ENCODE measurements around the gene PAK6.

PAK6 gene

DNA sequence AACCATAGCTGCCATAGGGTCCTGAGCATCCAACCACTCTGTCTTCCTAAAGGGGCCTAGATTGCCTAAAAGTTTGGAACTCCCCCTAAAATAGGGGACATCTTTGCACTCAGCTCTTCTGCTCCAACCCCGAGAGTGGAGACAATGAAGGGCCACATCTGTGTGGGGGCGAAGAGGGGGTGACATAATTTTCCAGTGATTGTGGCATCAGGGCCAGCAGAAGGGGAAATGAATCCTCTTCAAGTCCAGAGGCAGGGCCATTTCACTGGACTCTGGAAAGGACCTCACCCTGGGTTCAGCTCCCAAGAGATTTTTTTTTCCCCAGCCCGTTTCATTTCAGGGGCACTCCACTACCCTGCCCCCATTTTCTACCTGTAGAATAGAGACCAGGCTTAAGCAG lies 48.6 kb downstream of the PAK6 start:
- Histone ChIP-seq H3K79me2 (ENCODE audit: insufficient read depth, low read length) (no peaks in the 10 kb centered on the region), H4K20me1 (ENCODE audit: low read depth, low read length) (no peaks in the 10 kb centered on the region), H3K9me3 (ENCODE audit: insufficient read depth, low read length) (no peaks in the 10 kb centered on the region), H3F3A (ENCODE audit: insufficient read depth) (no peaks in the 10 kb centered on the region), H3K9me2 (replicated peaks; ENCODE audit: insufficient read depth, low read length) (no peaks in the 10 kb centered on the region), H3K4me2 (ENCODE audit: low read depth, low read length, poor library complexity, severe bottlenecking) (no peak overlapping the region), H3K27ac (ENCODE audit: low read depth, low read length) (no peak overlapping the region), H3K9ac (ENCODE audit: low read length) (no peak overlapping the region), H2AFZ (ENCODE audit: low read depth, low read length, severe bottlenecking) (no peak overlapping the region), H3K4me3 (ENCODE audit: insufficient read depth, low read length, poor library complexity, severe bottlenecking) (no peak overlapping the region), H3K36me3 (ENCODE audit: low read length) (no peaks in the 10 kb centered on the region), H3K27me3 (ENCODE audit: low read length) (no peaks in the 10 kb centered on the region)
- TF ChIP-seq EZH2phosphoT487 (conservative IDR thresholded peaks at IDR 0.05; ENCODE audit: low read length) (no peak), CTCF (IDR thresholded peaks at IDR 0.05; ENCODE audit: insufficient read depth, low read length, poor library complexity, severe bottlenecking) (no peak)

- TF ChIP-seq EZH2phosphoT487 (conservative IDR thresholded peaks at IDR 0.05; ENCODE audit: low read length) = no peak
- no peak for TF ChIP-seq CTCF (IDR thresholded peaks at IDR 0.05; ENCODE audit: insufficient read depth, low read length, poor library complexity, severe bottlenecking)
- no peak overlapping the region for H3K9ac ChIP-seq (ENCODE audit: low read length)
- H3K36me3 ChIP-seq (ENCODE audit: low read length) = no peaks in the 10 kb centered on the region
- H3K9me2 ChIP-seq (replicated peaks; ENCODE audit: insufficient read depth, low read length) = no peaks in the 10 kb centered on the region
- no peak overlapping the region for H3K4me3 ChIP-seq (ENCODE audit: insufficient read depth, low read length, poor library complexity, severe bottlenecking)
- no peaks in the 10 kb centered on the region for H3K9me3 ChIP-seq (ENCODE audit: insufficient read depth, low read length)
- no peak overlapping the region for H3K4me2 ChIP-seq (ENCODE audit: low read depth, low read length, poor library complexity, severe bottlenecking)
- H3K27ac ChIP-seq (ENCODE audit: low read depth, low read length) = no peak overlapping the region
- no peaks in the 10 kb centered on the region for H3K79me2 ChIP-seq (ENCODE audit: insufficient read depth, low read length)
- no peaks in the 10 kb centered on the region for H4K20me1 ChIP-seq (ENCODE audit: low read depth, low read length)
- H2AFZ ChIP-seq (ENCODE audit: low read depth, low read length, severe bottlenecking) = no peak overlapping the region
- H3K27me3 ChIP-seq (ENCODE audit: low read length) = no peaks in the 10 kb centered on the region
- no peaks in the 10 kb centered on the region for H3F3A ChIP-seq (ENCODE audit: insufficient read depth)
Observed at GRCh38 chr15:40287968-40288367, 49.1 kb downstream of the PAK6 start.

GRCh38 chr15:40289140-40289775 lies 50.4 kb downstream of the PAK6 start:
- Histone ChIP-seq H3K9ac (ENCODE audit: low read length) (no peak overlapping the region), H3K36me3 (ENCODE audit: low read length) (no peaks in the 10 kb centered on the region), H4K20me1 (ENCODE audit: low read depth, low read length) (no peaks in the 10 kb centered on the region), H3K4me2 (ENCODE audit: low read depth, low read length, poor library complexity, severe bottlenecking) (no peak overlapping the region), H3F3A (ENCODE audit: insufficient read depth) (no peaks in the 10 kb centered on the region), H3K9me2 (replicated peaks; ENCODE audit: insufficient read depth, low read length) (no peaks in the 10 kb centered on the region), H3K27me3 (ENCODE audit: low read length) (no peaks in the 10 kb centered on the region), H3K27ac (ENCODE audit: low read depth, low read length) (no peak overlapping the region), H3K79me2 (ENCODE audit: insufficient read depth, low read length) (no peaks in the 10 kb centered on the region), H2AFZ (ENCODE audit: low read depth, low read length, severe bottlenecking) (no peak overlapping the region), H3K4me3 (ENCODE audit: insufficient read depth, low read length, poor library complexity, severe bottlenecking) (no peak overlapping the region), H3K9me3 (ENCODE audit: insufficient read depth, low read length) (no peaks in the 10 kb centered on the region)
- no peak for TF ChIP-seq EZH2phosphoT487 (conservative IDR thresholded peaks at IDR 0.05; ENCODE audit: low read length)
- no peak for TF ChIP-seq CTCF (IDR thresholded peaks at IDR 0.05; ENCODE audit: insufficient read depth, low read length, poor library complexity, severe bottlenecking)
